GM23338 (cell line): ENCODE data around the gene PIK3CG. TPM values are rescaled to one million over a fixed set of nuclear protein-coding genes. Genes with fewer than 3 reads are reported as not detected.

Experiments
- ATAC-seq: fragments of 200-7000 bp; cut with Tn5 transposase; 3 replicates; pipeline ENCODE4 v1.9.1; 2020
- DNase-seq: peaks from one replicate; pipeline ENCODE4 v3.0.0-alpha.2; 2015; ENCODE audit warnings: low spot score
- H2AFZ ChIP-seq: fragments of 200-600 bp; sonication (generic); 2 replicates; pipeline ENCODE4 v1.8.0; 2016; ENCODE audit warnings: antibody characterized with exemption, mild to moderate bottlenecking, moderate library complexity
- H3F3A ChIP-seq: fragments of 200-600 bp; sonication (generic); replicated peaks from 2 replicates; pipeline ENCODE4 v1.8.0; 2017; ENCODE audit warnings: antibody characterized with exemption, mixed run types, low read depth
- H3K27ac ChIP-seq: fragments of 200-600 bp; sonication (generic); 2 replicates; pipeline ENCODE4 v1.6.1; 2016; ENCODE audit warnings: low read depth
- H3K27me3 ChIP-seq: fragments of 200-600 bp; sonication (generic); 2 replicates; pipeline ENCODE4 v1.8.0; 2016; ENCODE audit warnings: mild to moderate bottlenecking, mixed run types, moderate library complexity; ENCODE audit not compliant: insufficient read depth
- H3K36me3 ChIP-seq: fragments of 200-600 bp; sonication (generic); 2 replicates; pipeline ENCODE4 v1.8.0; 2016; ENCODE audit warnings: mild to moderate bottlenecking; ENCODE audit not compliant: insufficient read depth
- H3K4me1 ChIP-seq: fragments of 200-600 bp; sonication (generic); 2 replicates; pipeline ENCODE4 v1.8.0; 2016; ENCODE audit warnings: mild to moderate bottlenecking, moderate library complexity; ENCODE audit not compliant: insufficient read depth
- H3K4me2 ChIP-seq: fragments of 200-600 bp; sonication (generic); 2 replicates; pipeline ENCODE4 v1.7.1; 2017; ENCODE audit warnings: mixed run types
- H3K4me3 ChIP-seq: fragments of 200-600 bp; sonication (generic); 2 replicates; pipeline ENCODE4 v1.6.1; 2016; ENCODE audit warnings: mixed run types
- H3K79me2 ChIP-seq: fragments of 200-600 bp; sonication (generic); replicated peaks from 2 replicates; pipeline ENCODE4 v1.8.0; 2017; ENCODE audit warnings: mild to moderate bottlenecking; ENCODE audit not compliant: insufficient read depth
- H3K9me2 ChIP-seq: fragments of 200-600 bp; sonication (generic); 2 replicates; pipeline ENCODE4 v1.8.0; 2017; ENCODE audit not compliant: insufficient read depth
- H4K20me1 ChIP-seq: fragments of 200-600 bp; sonication (generic); replicated peaks from 2 replicates; pipeline ENCODE4 v1.8.0; 2017; ENCODE audit warnings: mild to moderate bottlenecking; ENCODE audit not compliant: insufficient read depth
- H3K27ac Mint-ChIP-seq: 2 replicates; pipeline ENCODE4 v1.8.0; 2020; ENCODE audit warnings: inconsistent platforms, mild to moderate bottlenecking, moderate library complexity, mixed read lengths
- H3K27me3 Mint-ChIP-seq: 3 replicates; pipeline ENCODE4 v1.8.0; 2022; ENCODE audit warnings: low read depth, mild to moderate bottlenecking, moderate library complexity, mixed read lengths, inconsistent platforms; ENCODE audit not compliant: insufficient read depth, poor library complexity
- H3K36me3 Mint-ChIP-seq: 3 replicates; pipeline ENCODE4 v1.8.0; 2021; ENCODE audit warnings: low read depth, mild to moderate bottlenecking, inconsistent platforms, moderate library complexity, mixed read lengths
- H3K4me1 Mint-ChIP-seq: 3 replicates; pipeline ENCODE4 v1.8.0; 2020; ENCODE audit warnings: mild to moderate bottlenecking, inconsistent platforms, mixed read lengths
- H3K4me3 Mint-ChIP-seq: 3 replicates; pipeline ENCODE4 v1.8.0; 2021; ENCODE audit warnings: moderate library complexity, mild to moderate bottlenecking, inconsistent platforms, mixed read lengths
- H3K9me3 Mint-ChIP-seq: 3 replicates; pipeline ENCODE4 v1.8.0; 2020; ENCODE audit warnings: moderate library complexity, mild to moderate bottlenecking, inconsistent platforms, mixed read lengths
- CREB1 ChIP-seq: fragments of 250-450 bp; sonication (Bioruptor Pico); IDR thresholded peaks from 2 replicates; pipeline ENCODE4 v1.5.0; 2020; ENCODE audit warnings: low read depth, mild to moderate bottlenecking, moderate library complexity
- CTCF ChIP-seq, 2 experiments: fragments of 200-600 bp in 1 of 2; sonication (generic) in 1 of 2; conservative IDR thresholded peaks; 2 replicates each; pipeline versions ENCODE4 v1.5.1 to v1.6.1; 2016 to 2017; ENCODE audit warnings: antibody characterized with exemption in 2 of 2, low read depth in 2 of 2, mild to moderate bottlenecking in 2 of 2, moderate library complexity in 1 of 2
- EZH2 ChIP-seq: fragments of 200-600 bp; sonication (generic); IDR thresholded peaks from one replicate; pipeline ENCODE4 v1.8.0; 2017; ENCODE audit warnings: antibody characterized with exemption, mild to moderate bottlenecking, low read depth; ENCODE audit not compliant: unreplicated experiment
- NANOG ChIP-seq: IDR thresholded peaks from 2 replicates; pipeline ENCODE4 v1.6.1; 2016; ENCODE audit warnings: antibody characterized with exemption, borderline replicate concordance
- ZNF462 ChIP-seq: fragments of 250-450 bp; sonication (Bioruptor Pico); IDR thresholded peaks from 2 replicates; pipeline ENCODE4 v1.5.0; 2020; ENCODE audit warnings: mild to moderate bottlenecking, moderate library complexity
- polyA plus RNA-seq: library from polyadenylated mRNA; unstranded; fragments of >200 nt; fragmentation: Nextera tagmentation; extraction: Ambion mirVana; gene quantifications from 2 replicates; pipeline ENCODE4 v1.2.1, GENCODE V29; 2016
- total RNA-seq: library from RNA; depleted of rRNA; stranded (reverse); fragments of >200 nt; shearing (Covaris generic); gene quantifications from 2 replicates; pipeline ENCODE4 v1.2.3, GENCODE V29; 2014

Gene PIK3CG
- total and polyA plus RNA-seq, 2 experiments from 2014 or later: not detected

DNA sequence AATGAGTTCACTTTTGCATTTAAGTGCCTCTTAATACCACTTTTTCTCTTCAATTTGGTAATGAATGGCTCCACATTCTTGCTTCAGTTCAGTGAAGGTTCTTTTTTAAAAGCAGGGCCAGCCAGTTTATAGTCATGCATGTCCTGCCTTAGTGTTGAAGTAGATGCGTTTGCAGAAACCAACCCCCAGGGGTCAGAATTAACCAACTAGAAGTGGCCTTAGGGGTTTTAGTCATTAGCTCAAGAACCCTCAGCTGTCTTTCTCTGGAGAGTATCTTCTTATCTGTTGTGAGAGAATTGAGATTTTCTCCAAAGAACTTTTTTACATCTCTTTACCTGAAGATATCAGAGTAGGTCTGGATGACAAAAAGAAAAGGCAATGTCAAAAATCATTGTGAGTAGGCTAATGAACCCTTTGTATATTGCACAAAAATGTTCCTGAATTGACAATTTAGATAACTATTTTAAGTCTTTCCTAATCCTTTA, 82.2 kb downstream of the PIK3CG start:
- H3K36me3 Mint-ChIP-seq: no peaks in the 10 kb centered on the region
- ATAC-seq: peak; percentile 97
- peaks cover 38% of the 10 kb centered on the region for H3K4me1 Mint-ChIP-seq

More for the DNA sequence above, 82.2 kb downstream of the PIK3CG start:
- H3K4me3 Mint-ChIP-seq: no peak overlapping the region
- H3K27me3 Mint-ChIP-seq: peaks cover 3% of the 10 kb centered on the region
- no peaks in the 10 kb centered on the region for H3F3A ChIP-seq
- H3K79me2 ChIP-seq: no peaks in the 10 kb centered on the region
- H3K27ac ChIP-seq: no peak overlapping the region; the same call in 1 of the 2 replicates
- H3K9me3 Mint-ChIP-seq: no peaks in the 10 kb centered on the region; the same call in 2 of the 3 replicates
- TF ChIP-seq EZH2: no peak
- TF ChIP-seq NANOG: peak; percentile 88
- TF ChIP-seq CREB1 (CRISPR knock-in tag): peak; percentile 36; the same call in 1 of the 2 replicates
- peak; percentile 84 to 85 for TF ChIP-seq CTCF (conservative IDR thresholded peaks at IDR 0.05; ENCODE audit: low read depth in 2 of 2)
- TF ChIP-seq ZNF462 (CRISPR knock-in tag): peak; percentile 84
- H2AFZ ChIP-seq: no peak overlapping the region
- peaks cover 26% of the 10 kb centered on the region for H3K4me1 ChIP-seq
- no peak overlapping the region for H3K4me3 ChIP-seq
- H3K36me3 ChIP-seq: no peaks in the 10 kb centered on the region
- H4K20me1 ChIP-seq: no peaks in the 10 kb centered on the region
- peaks cover 11% of the 10 kb centered on the region for H3K9me2 ChIP-seq
- H3K4me2 ChIP-seq: no peak overlapping the region
- DNase-seq: peak; percentile 97
- no peaks in the 10 kb centered on the region for H3K27me3 ChIP-seq
- H3K27ac Mint-ChIP-seq: peak overlapping the region; percentile 46; the same call in 1 of the 2 replicates
